Kidney epithelial cell (primary cell): ENCODE data around the gene ACOX2. TPM values are rescaled to one million over a fixed set of nuclear protein-coding genes. Genes with fewer than 3 reads are reported as not detected.

Source experiments
- DNase-seq: peaks from one replicate; pipeline ENCODE4 v3.0.0-alpha.2; 2010; ENCODE audit warnings: low read depth
- H3K27me3 ChIP-seq: 2 replicates; pipeline ENCODE4 v1.6.0; 2011; ENCODE audit warnings: low read length; ENCODE audit not compliant: control insufficient read depth, insufficient read depth
- H3K36me3 ChIP-seq: 2 replicates; pipeline ENCODE4 v1.5.1; 2011; ENCODE audit warnings: low read length; ENCODE audit not compliant: control insufficient read depth, insufficient read depth
- H3K4me3 ChIP-seq: 2 replicates; pipeline ENCODE4 v1.5.1; 2011; ENCODE audit warnings: low read depth, mild to moderate bottlenecking, control low read depth, low read length
- total RNA-seq: library from RNA; depleted of rRNA; stranded (reverse); fragments of >200 nt; gene quantifications from 2 replicates; pipeline ENCODE4 v1.2.3, GENCODE V29; 2015
- TF ChIP-seq, protein P1 (sequence below): IDR thresholded peaks from 2 replicates; pipeline ENCODE4 v1.5.1; 2011; ENCODE audit warnings: mild to moderate bottlenecking, moderate library complexity, low read length, control low read depth, inconsistent platforms; ENCODE audit not compliant: insufficient read depth, poor library complexity, severe bottlenecking

The ACOX2 gene
- total RNA-seq, 1 donor from 2014 or later: 0.38 TPM

- no peak overlapping the region for H3K4me3 ChIP-seq
- TF ChIP-seq, protein P1, sequence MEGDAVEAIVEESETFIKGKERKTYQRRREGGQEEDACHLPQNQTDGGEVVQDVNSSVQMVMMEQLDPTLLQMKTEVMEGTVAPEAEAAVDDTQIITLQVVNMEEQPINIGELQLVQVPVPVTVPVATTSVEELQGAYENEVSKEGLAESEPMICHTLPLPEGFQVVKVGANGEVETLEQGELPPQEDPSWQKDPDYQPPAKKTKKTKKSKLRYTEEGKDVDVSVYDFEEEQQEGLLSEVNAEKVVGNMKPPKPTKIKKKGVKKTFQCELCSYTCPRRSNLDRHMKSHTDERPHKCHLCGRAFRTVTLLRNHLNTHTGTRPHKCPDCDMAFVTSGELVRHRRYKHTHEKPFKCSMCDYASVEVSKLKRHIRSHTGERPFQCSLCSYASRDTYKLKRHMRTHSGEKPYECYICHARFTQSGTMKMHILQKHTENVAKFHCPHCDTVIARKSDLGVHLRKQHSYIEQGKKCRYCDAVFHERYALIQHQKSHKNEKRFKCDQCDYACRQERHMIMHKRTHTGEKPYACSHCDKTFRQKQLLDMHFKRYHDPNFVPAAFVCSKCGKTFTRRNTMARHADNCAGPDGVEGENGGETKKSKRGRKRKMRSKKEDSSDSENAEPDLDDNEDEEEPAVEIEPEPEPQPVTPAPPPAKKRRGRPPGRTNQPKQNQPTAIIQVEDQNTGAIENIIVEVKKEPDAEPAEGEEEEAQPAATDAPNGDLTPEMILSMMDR: no peak
- H3K36me3 ChIP-seq: no peaks in the 10 kb centered on the region
- DNase-seq: no peak
- H3K27me3 ChIP-seq: no peaks in the 10 kb centered on the region
Measured at GRCh38 chr3:58535531-58536500, 1.2 kb downstream of the ACOX2 start.

DNA sequence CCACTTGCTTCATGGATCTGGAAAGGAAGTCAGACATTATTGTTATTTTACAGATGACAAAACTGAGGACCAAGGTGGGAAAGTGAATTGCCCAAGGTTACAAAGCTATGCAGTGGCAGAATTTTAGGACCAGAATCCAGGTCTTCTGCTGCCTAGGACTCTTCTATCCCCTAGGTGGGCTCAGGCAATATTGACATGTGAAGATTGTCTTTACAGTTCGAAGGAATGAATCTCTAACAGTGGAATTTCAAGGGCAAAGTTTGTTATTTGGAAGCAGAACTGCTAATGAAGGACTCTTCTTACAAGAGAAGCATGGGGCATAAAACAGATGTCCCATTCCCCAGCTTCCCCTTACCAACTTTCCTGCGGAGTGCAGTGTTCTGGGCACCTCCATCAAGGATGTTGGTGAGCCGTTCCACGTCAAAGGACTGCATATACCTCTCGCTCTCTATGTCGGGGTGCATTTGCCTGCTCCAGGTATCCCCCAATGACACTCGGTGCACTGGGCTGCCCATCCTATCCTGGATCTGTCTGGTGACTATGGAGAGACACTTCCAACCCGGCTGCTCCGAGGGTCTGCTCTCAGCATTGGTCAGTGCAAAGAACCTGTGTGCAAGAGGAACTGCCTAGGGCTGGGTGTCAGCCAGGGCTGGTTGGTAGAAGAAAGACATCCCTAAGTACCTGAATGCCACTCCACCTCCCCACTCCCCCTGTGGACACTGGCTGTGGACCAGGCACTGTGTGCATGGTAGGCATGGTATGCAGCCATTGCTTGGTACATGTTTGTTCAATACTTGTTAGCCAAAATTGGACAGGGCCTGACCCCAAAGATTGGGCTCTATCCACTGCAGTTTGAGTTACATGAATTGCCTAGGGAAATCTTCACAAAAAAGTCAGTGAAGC is 2.1 kb downstream of the ACOX2 start:
- no peaks in the 10 kb centered on the region for H3K27me3 ChIP-seq
- no peak for DNase-seq
- H3K4me3 ChIP-seq: no peak overlapping the region
- no peaks in the 10 kb centered on the region for H3K36me3 ChIP-seq
- TF ChIP-seq, protein P1: no peak

- TF ChIP-seq, protein P1: peak; percentile 94
- H3K27me3 ChIP-seq: no peaks in the 10 kb centered on the region
- H3K4me3 ChIP-seq: no peak overlapping the region
- DNase-seq: no peak
- H3K36me3 ChIP-seq: no peaks in the 10 kb centered on the region
Measured at GRCh38 chr3:58532794-58533220, 4.2 kb downstream of the ACOX2 start.

GRCh38 chr3:58531956-58532355 is 5.0 kb downstream of the ACOX2 start:
- no peaks in the 10 kb centered on the region for H3K36me3 ChIP-seq
- H3K4me3 ChIP-seq: no peak overlapping the region
- TF ChIP-seq, protein P1: no peak
- no peaks in the 10 kb centered on the region for H3K27me3 ChIP-seq
- no peak for DNase-seq

GRCh38 chr3:58531555-58531954 is 5.4 kb downstream of the ACOX2 start:
- no peak for DNase-seq
- TF ChIP-seq, protein P1: no peak
- no peak overlapping the region for H3K4me3 ChIP-seq
- H3K27me3 ChIP-seq: no peaks in the 10 kb centered on the region
- no peaks in the 10 kb centered on the region for H3K36me3 ChIP-seq
